ENCODE results near the gene EEF2.
A peak's percentile ranks its signal among the peaks of the same experiment; 100 is the strongest.
"Not testable (repeated sequence)": the region's sequence is repeated elsewhere in the genome, so short reads cannot be mapped to it uniquely, and the experiment has no call there.

Gene EEF2

DNA sequence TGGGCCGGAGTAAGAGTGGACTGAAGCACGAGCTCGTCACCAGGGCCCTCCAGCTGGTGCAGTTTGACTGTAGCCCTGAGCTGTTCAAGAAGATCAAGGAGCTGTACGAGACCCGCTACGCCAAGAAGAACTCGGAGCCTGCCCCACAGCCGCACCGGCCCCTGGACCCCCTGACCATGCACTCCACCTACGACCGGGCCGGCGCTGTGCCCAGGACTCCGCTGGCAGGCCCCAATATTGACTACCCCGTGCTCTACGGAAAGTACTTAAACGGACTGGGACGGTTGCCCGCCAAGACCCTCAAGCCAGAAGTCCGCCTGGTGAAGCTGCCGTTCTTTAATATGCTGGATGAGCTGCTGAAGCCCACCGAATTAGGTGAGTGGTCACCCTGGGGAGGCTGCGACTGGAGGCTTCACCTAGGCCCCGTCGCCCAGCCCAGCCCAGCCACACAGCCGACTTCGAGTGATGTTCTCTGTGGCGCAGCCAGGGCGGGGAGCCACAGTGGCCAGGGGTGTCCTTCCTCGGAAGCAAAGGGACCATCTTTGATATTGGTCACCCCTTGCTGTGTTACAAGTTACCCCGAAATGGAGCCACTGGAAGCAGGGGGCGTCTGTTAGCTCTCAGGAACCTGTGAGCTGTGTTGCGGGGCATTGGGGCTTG, 27.8 kb upstream of the EEF2 start:
- no peak overlapping the region for H4K8ac ChIP-seq (ENCODE audit: low read depth, low read length)
- H3K27ac ChIP-seq (ENCODE audit: low read depth, low read length) = no peak overlapping the region
- no peak for DNase-seq
- no peak overlapping the region for H2BK120ac ChIP-seq (ENCODE audit: insufficient read depth, low read length, poor library complexity)
- H3K36me3 ChIP-seq (ENCODE audit: control insufficient read depth in 1 of 2, insufficient read depth in 2 of 2, low read length in 2 of 2) = peaks cover 42 to 50% of the 10 kb centered on the region in 2 experiments
- no CpG with 5 or more reads among the region's 33 CpGs for WGBS (ENCODE audit: extremely low coverage, insufficient coverage, insufficient read length)
- H2AFZ ChIP-seq (ENCODE audit: insufficient read depth, low read length, poor library complexity) = no peak overlapping the region
- H3K9me3 ChIP-seq (ENCODE audit: insufficient read depth, low read depth, low read length) = no peaks in the 10 kb centered on the region
- no peak overlapping the region for H3K4ac ChIP-seq (ENCODE audit: low read depth, low read length)
- no peak overlapping the region for H4K12ac ChIP-seq (ENCODE audit: low read depth, low read length)
- H3K9ac ChIP-seq (ENCODE audit: low read length) = no peak overlapping the region
- H3K4me1 ChIP-seq (ENCODE audit: control insufficient read depth in 1 of 2, insufficient read depth in 2 of 2, low read length in 2 of 2) = peaks cover 36 to 46% of the 10 kb centered on the region in 2 experiments
- H3K23ac ChIP-seq (ENCODE audit: low read length) = no peak overlapping the region
- H3K79me1 ChIP-seq (ENCODE audit: low read length) = peaks cover 14% of the 10 kb centered on the region
- no peak overlapping the region for H2AK5ac ChIP-seq (ENCODE audit: low read length)
- peaks cover 28% of the 10 kb centered on the region for H3K79me2 ChIP-seq (ENCODE audit: control insufficient read depth, insufficient read depth, low read length, poor library complexity)
- no peak overlapping the region for H3K4me3 ChIP-seq (ENCODE audit: low read depth, low read length)
- no peak overlapping the region for H3K18ac ChIP-seq (ENCODE audit: low read length)
- no peak overlapping the region for H3K4me2 ChIP-seq (ENCODE audit: low read length)
- H3K14ac ChIP-seq (ENCODE audit: low read length) = no peak overlapping the region
- H3K27me3 ChIP-seq (ENCODE audit: insufficient read depth, low read length) = no peaks in the 10 kb centered on the region
- H4K91ac ChIP-seq (ENCODE audit: low read depth, low read length) = no peak overlapping the region
- no peak overlapping the region for H2BK12ac ChIP-seq (ENCODE audit: low read length)
- H2BK5ac ChIP-seq (ENCODE audit: low read depth, low read length, poor library complexity) = no peak overlapping the region

DNA sequence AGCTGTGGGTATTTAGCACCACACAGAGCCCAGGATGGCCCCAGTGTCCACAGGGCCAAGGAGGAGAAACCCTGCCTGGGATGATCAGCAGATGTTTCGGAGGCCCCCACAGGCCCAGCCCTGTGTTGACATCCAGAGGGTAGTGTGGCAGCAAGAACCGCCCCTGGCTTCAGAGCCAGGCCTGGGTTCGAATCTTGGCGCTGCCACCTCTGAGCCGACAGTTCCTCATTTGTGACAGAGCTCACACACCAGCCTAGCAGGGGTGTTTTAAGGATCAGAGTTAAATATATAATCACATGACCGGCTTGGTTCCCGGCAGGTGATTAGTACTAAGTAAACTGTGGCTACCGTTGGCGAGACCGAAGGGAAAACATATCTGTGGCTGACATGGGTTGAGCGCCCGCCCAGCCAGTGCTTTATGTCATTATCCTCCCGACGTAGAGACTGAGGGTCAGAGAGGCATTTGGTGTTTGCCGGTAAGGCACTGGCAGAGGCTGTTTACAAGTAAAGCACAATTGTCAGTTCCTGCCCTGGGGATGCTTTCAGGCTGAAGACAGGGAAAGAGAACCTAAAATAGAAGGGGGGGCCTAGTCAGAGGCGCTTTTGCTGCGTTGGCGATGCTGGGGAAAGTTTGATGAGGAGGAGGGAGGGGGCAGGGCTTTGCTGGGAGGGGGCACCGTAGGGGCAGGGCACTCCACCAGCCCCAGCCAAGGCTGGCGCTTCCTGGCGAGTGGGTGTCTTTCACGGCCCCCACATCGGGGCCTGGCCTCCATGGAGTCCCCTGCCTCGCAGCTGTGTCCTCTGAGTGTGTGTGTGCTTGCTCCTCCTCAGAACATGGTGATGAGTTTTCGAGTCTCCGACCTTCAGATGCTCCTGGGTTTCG, 27.1 kb upstream of the EEF2 start:
- WGBS (ENCODE audit: extremely low coverage, insufficient coverage, insufficient read length) = no CpG with 5 or more reads among the region's 27 CpGs
- no peak overlapping the region for H2BK120ac ChIP-seq (ENCODE audit: insufficient read depth, low read length, poor library complexity)

DNA sequence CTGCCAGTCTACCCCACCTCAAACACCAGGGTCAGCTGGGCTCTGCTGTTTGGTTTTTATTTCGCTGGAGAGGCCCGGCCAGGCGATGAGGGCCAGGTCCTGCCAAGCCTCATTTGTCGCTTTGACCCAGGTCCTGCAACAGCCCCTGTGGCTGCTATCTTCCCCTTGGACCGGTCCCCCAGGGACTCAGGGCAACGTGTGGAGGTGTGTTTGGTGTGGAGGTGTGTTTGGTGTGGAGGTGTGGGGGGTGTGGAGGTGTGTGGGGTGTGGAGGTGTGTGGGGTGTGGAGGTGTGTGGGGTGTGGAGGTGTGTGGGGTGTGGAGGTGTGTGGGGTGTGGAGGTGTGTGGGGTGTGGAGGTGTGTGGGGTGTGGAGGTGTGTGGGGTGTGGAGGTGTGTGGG, 26.2 kb upstream of the EEF2 start:
- H2BK120ac ChIP-seq (ENCODE audit: insufficient read depth, low read length, poor library complexity); H2BK12ac ChIP-seq (ENCODE audit: low read length); H3K4me2 ChIP-seq (ENCODE audit: low read length); H3K4me3 ChIP-seq (ENCODE audit: low read depth, low read length); H3K14ac ChIP-seq (ENCODE audit: low read length); H3K23ac ChIP-seq (ENCODE audit: low read length); H4K8ac ChIP-seq (ENCODE audit: low read depth, low read length); H3K9ac ChIP-seq (ENCODE audit: low read length); H4K91ac ChIP-seq (ENCODE audit: low read depth, low read length); H2BK5ac ChIP-seq (ENCODE audit: low read depth, low read length, poor library complexity); H3K9me3 ChIP-seq (ENCODE audit: insufficient read depth, low read depth, low read length); H4K12ac ChIP-seq (ENCODE audit: low read depth, low read length); H3K18ac ChIP-seq (ENCODE audit: low read length); H2AK5ac ChIP-seq (ENCODE audit: low read length); DNase-seq; H3K27ac ChIP-seq (ENCODE audit: low read depth, low read length); H3K27me3 ChIP-seq (ENCODE audit: insufficient read depth, low read length); H2AFZ ChIP-seq (ENCODE audit: insufficient read depth, low read length, poor library complexity): not testable (repeated sequence)
- no CpG with 5 or more reads among the region's 6 CpGs for WGBS (ENCODE audit: extremely low coverage, insufficient coverage, insufficient read length)
- peaks cover 23% of the 10 kb centered on the region for H3K79me1 ChIP-seq (ENCODE audit: low read length)
- H3K79me2 ChIP-seq (ENCODE audit: control insufficient read depth, insufficient read depth, low read length, poor library complexity) = peaks cover 33% of the 10 kb centered on the region
- peak overlapping the region; percentile 7 for H3K4ac ChIP-seq (ENCODE audit: low read depth, low read length)
- peaks cover 38 to 44% of the 10 kb centered on the region in 2 experiments for H3K36me3 ChIP-seq (ENCODE audit: control insufficient read depth in 1 of 2, insufficient read depth in 2 of 2, low read length in 2 of 2)
- H3K4me1 ChIP-seq (ENCODE audit: control insufficient read depth in 1 of 2, insufficient read depth in 2 of 2, low read length in 2 of 2) = peaks cover 34 to 43% of the 10 kb centered on the region in 2 experiments

More for the DNA sequence above, 27.1 kb upstream of the EEF2 start:
- Histone ChIP-seq H2BK5ac (ENCODE audit: low read depth, low read length, poor library complexity) (no peak overlapping the region), H3K4ac (ENCODE audit: low read depth, low read length) (no peak overlapping the region), H3K79me2 (ENCODE audit: control insufficient read depth, insufficient read depth, low read length, poor library complexity) (peaks cover 31% of the 10 kb centered on the region), H4K8ac (ENCODE audit: low read depth, low read length) (no peak overlapping the region), H2AFZ (ENCODE audit: insufficient read depth, low read length, poor library complexity) (no peak overlapping the region), H3K9ac (ENCODE audit: low read length) (no peak overlapping the region), H3K36me3 (ENCODE audit: control insufficient read depth in 1 of 2, insufficient read depth in 2 of 2, low read length in 2 of 2) (peaks cover 40 to 50% of the 10 kb centered on the region in 2 experiments), H2AK5ac (ENCODE audit: low read length) (no peak overlapping the region), H3K79me1 (ENCODE audit: low read length) (peaks cover 17% of the 10 kb centered on the region), H3K14ac (ENCODE audit: low read length) (no peak overlapping the region), H3K27me3 (ENCODE audit: insufficient read depth, low read length) (no peaks in the 10 kb centered on the region), H3K4me2 (ENCODE audit: low read length) (no peak overlapping the region), H3K4me3 (ENCODE audit: low read depth, low read length) (no peak overlapping the region), H2BK12ac (ENCODE audit: low read length) (no peak overlapping the region), H3K27ac (ENCODE audit: low read depth, low read length) (no peak overlapping the region), H3K9me3 (ENCODE audit: insufficient read depth, low read depth, low read length) (no peaks in the 10 kb centered on the region), H3K23ac (ENCODE audit: low read length) (no peak overlapping the region), H3K4me1 (ENCODE audit: control insufficient read depth in 1 of 2, insufficient read depth in 2 of 2, low read length in 2 of 2) (peaks cover 36 to 46% of the 10 kb centered on the region in 2 experiments), H4K91ac (ENCODE audit: low read depth, low read length) (no peak overlapping the region), H4K12ac (ENCODE audit: low read depth, low read length) (no peak overlapping the region), H3K18ac (ENCODE audit: low read length) (no peak overlapping the region)
- DNase-seq = no peak

DNA sequence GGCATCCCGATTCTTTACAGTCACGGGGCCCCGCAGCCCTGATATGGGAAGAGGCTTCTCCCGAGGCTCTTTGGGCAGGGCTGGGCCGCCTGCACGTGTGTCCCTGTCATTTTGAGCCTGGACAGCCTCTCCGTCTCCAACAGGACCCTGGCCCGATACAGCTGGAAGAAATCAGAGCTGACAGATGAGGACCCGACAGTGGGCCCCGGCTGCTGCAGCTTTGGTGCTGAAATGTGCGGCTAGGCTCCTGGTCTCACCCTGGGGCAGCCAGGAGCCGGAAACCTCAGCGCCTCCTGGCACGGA, 25.5 kb upstream of the EEF2 start:
- Histone ChIP-seq H3K27ac (ENCODE audit: low read depth, low read length) (no peak overlapping the region), H3K79me1 (ENCODE audit: low read length) (peaks cover 17% of the 10 kb centered on the region), H2BK12ac (ENCODE audit: low read length) (no peak overlapping the region), H3K23ac (ENCODE audit: low read length) (no peak overlapping the region), H2AFZ (ENCODE audit: insufficient read depth, low read length, poor library complexity) (no peak overlapping the region), H3K4me3 (ENCODE audit: low read depth, low read length) (no peak overlapping the region), H2BK120ac (ENCODE audit: insufficient read depth, low read length, poor library complexity) (no peak overlapping the region), H3K36me3 (ENCODE audit: control insufficient read depth in 1 of 2, insufficient read depth in 2 of 2, low read length in 2 of 2) (peaks cover 35 to 40% of the 10 kb centered on the region in 2 experiments), H3K18ac (ENCODE audit: low read length) (no peak overlapping the region), H2BK5ac (ENCODE audit: low read depth, low read length, poor library complexity) (no peak overlapping the region), H3K4me1 (ENCODE audit: control insufficient read depth in 1 of 2, insufficient read depth in 2 of 2, low read length in 2 of 2) (peaks cover 27 to 37% of the 10 kb centered on the region in 2 experiments), H2AK5ac (ENCODE audit: low read length) (no peak overlapping the region), H4K12ac (ENCODE audit: low read depth, low read length) (no peak overlapping the region), H3K9me3 (ENCODE audit: insufficient read depth, low read depth, low read length) (no peaks in the 10 kb centered on the region), H4K8ac (ENCODE audit: low read depth, low read length) (no peak overlapping the region), H3K9ac (ENCODE audit: low read length) (no peak overlapping the region), H3K4me2 (ENCODE audit: low read length) (no peak overlapping the region), H3K79me2 (ENCODE audit: control insufficient read depth, insufficient read depth, low read length, poor library complexity) (peaks cover 29% of the 10 kb centered on the region), H3K4ac (ENCODE audit: low read depth, low read length) (peak overlapping the region; percentile 3), H4K91ac (ENCODE audit: low read depth, low read length) (no peak overlapping the region), H3K14ac (ENCODE audit: low read length) (no peak overlapping the region), H3K27me3 (ENCODE audit: insufficient read depth, low read length) (no peaks in the 10 kb centered on the region)
- no CpG with 5 or more reads among the region's 14 CpGs for WGBS (ENCODE audit: extremely low coverage, insufficient coverage, insufficient read length)
- no peak for DNase-seq
